HG03575 (cell line): Measurements from ENCODE around the gene SLC44A4.
A peak's percentile ranks its signal among the peaks of the same experiment; 100 is the strongest.
"Not testable (repeated sequence)": the region's sequence is repeated elsewhere in the genome, so short reads cannot be mapped to it uniquely, and the experiment has no call there.

ENCODE experiments used
- ATAC-seq: cut with Tn5 transposase; IDR thresholded peaks from one replicate; pipeline ENCODE4 v1.9.1; 2021; ENCODE audit not compliant: unreplicated experiment, insufficient number of reproducible peaks, low FRiP score; ENCODE audit errors: extremely low read depth

Gene SLC44A4

GRCh38 chr6:31836474-31837368 is 42.1 kb downstream of the SLC44A4 start:
- no peak for ATAC-seq

- no peak for ATAC-seq
Observed at GRCh38 chr6:31836047-31836473, 42.7 kb downstream of the SLC44A4 start.

- no peak for ATAC-seq
Observed at GRCh38 chr6:31834367-31835250, 44.2 kb downstream of the SLC44A4 start.

GRCh38 chr6:31831350-31832215 is 47.2 kb downstream of the SLC44A4 start:
- no peak for ATAC-seq

GRCh38 chr6:31830886-31831335 is 47.9 kb downstream of the SLC44A4 start:
- ATAC-seq = no peak

GRCh38 chr6:31829633-31830283 is 49.0 kb downstream of the SLC44A4 start:
- ATAC-seq = no peak

GRCh38 chr6:31827286-31828079 is 51.3 kb downstream of the SLC44A4 start, which contains the start of gene HSPA1B:
Gene HSPA1B, plus strand, starts transcription at chr6:31827738. Its CDS starts 213 bp downstream, at chr6:31827951.
- ATAC-seq = peak; percentile 52

- ATAC-seq = no peak
Observed at GRCh38 chr6:31826793-31827285, 52.0 kb downstream of the SLC44A4 start.

- no peak for ATAC-seq
Observed at GRCh38 chr6:31825553-31825952, 53.2 kb downstream of the SLC44A4 start.

- not testable (repeated sequence) for ATAC-seq
Observed at GRCh38 chr6:31823592-31824196, 55.1 kb downstream of the SLC44A4 start.

- ATAC-seq = no peak
Observed at GRCh38 chr6:31822036-31822821, 56.6 kb downstream of the SLC44A4 start.

GRCh38 chr6:31821301-31822035 is 57.3 kb downstream of the SLC44A4 start:
- ATAC-seq = no peak

- not testable (repeated sequence) for ATAC-seq
Observed at GRCh38 chr6:31820399-31820798, 58.4 kb downstream of the SLC44A4 start.

GRCh38 chr6:31819871-31820299 is 58.9 kb downstream of the SLC44A4 start:
- no peak for ATAC-seq

- not testable (repeated sequence) for ATAC-seq
Observed at GRCh38 chr6:31817929-31818511, 60.8 kb downstream of the SLC44A4 start.
